Uterus (tissue), 4 donors: Measurements from ENCODE around the gene SSBP2. TPM values are rescaled to one million over a fixed set of nuclear protein-coding genes. Genes with fewer than 3 reads are reported as not detected.

ENCODE experiments used
- DNase-seq, 2 donors: peaks; one replicate each; pipeline ENCODE4 v3.0.0-alpha.2; 2019 to 2020
- H3K27ac ChIP-seq, 2 donors: fragments of 200-600 bp; sonication (generic); 1 replicate in 1 of 2; 2 replicates in 1 of 2; pipeline ENCODE4 v1.5.1; 2016 to 2018
- H3K27me3 ChIP-seq, 2 donors: fragments of 200-600 bp; sonication (generic); one replicate each; pipeline ENCODE4 v1.5.1; 2018 to 2019; ENCODE audit warnings: control low read depth in 1 of 2
- H3K36me3 ChIP-seq, 2 donors: fragments of 200-600 bp; sonication (generic); one replicate each; pipeline ENCODE4 v1.5.1; 2019; ENCODE audit warnings: control low read depth in 1 of 2
- H3K4me1 ChIP-seq, 2 donors: fragments of 200-600 bp; sonication (generic); one replicate each; pipeline ENCODE4 v1.5.1; 2018 to 2019; ENCODE audit warnings: control low read depth in 1 of 2
- H3K4me3 ChIP-seq, 2 donors: fragments of 200-600 bp; sonication (generic); 1 replicate in 1 of 2; 2 replicates in 1 of 2; pipeline ENCODE4 v1.5.1; 2018 to 2019; ENCODE audit warnings: mild to moderate bottlenecking in 1 of 2
- H3K9me3 ChIP-seq, 2 donors: fragments of 200-600 bp; sonication (generic); one replicate each; pipeline ENCODE4 v1.5.1; 2019; ENCODE audit warnings: control low read depth in 1 of 2
- POLR2A ChIP-seq, 2 donors: fragments of 450-650 bp; IDR thresholded peaks; one replicate each; pipeline ENCODE4 v1.6.1; 2016; ENCODE audit warnings: antibody characterized with exemption in 2 of 2, mild to moderate bottlenecking in 1 of 2, moderate library complexity in 1 of 2
- intact Hi-C: fragments of 100-400 bp; cut with DNase I; formaldehyde crosslinking; loops from one replicate; pipeline ENCODE4 v1.15.1; 2023; ENCODE audit warnings: low total_unique reads
- total RNA-seq, 4 donors: library from RNA; depleted of rRNA in 3 of 4; stranded (reverse); fragments of >200 nt in 3 of 4; gene quantifications; one replicate each; pipeline versions ENCODE4 v1.1.0 to v1.2.4, GENCODE V29; 2014 to 2023
- TF ChIP-seq, protein P1 (sequence below), 4 experiments: fragments of 200-600 bp in 2 of 4; fragments of 450-650 bp in 2 of 4; sonication (generic) in 2 of 4; IDR thresholded peaks; one replicate each; pipeline ENCODE4 v1.5.1; 2016 to 2019; ENCODE audit warnings: antibody characterized with exemption in 4 of 4, mild to moderate bottlenecking in 2 of 4, moderate library complexity in 1 of 4
- donor health status: DM: yes; HTN: yes; CAD: no.

Gene SSBP2
- total RNA-seq, 4 donors from 2014 or later, result 22.0 to 204 (median 90.9) TPM

DNA sequence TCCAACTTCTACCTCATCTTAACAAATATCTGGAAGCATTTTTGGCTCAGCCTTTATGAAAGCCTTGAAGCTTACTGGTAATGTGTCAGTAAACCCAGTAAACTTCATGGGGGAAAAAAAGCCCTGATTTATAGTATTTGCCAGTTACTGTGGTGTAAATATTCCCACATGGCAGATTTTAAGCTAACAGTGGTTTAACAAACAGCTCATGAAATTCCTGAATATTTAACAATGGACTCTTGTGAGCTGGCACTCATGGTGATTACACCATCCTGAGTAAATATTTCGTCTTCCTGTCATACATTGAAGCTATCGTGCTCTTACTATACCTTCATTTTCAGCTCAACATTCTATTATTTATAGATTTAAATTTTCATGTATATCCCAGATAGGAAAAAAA lies 300.0 kb downstream of the SSBP2 start:
- no peaks in the 10 kb centered on the region for H3K27me3 ChIP-seq
- intact Hi-C loops, result no loop called here
- no peaks in the 10 kb centered on the region for H3K4me1 ChIP-seq
- H3K9me3 ChIP-seq, result no peaks in the 10 kb centered on the region
- H3K27ac ChIP-seq, result no peak overlapping the region
- TF ChIP-seq, protein P1, sequence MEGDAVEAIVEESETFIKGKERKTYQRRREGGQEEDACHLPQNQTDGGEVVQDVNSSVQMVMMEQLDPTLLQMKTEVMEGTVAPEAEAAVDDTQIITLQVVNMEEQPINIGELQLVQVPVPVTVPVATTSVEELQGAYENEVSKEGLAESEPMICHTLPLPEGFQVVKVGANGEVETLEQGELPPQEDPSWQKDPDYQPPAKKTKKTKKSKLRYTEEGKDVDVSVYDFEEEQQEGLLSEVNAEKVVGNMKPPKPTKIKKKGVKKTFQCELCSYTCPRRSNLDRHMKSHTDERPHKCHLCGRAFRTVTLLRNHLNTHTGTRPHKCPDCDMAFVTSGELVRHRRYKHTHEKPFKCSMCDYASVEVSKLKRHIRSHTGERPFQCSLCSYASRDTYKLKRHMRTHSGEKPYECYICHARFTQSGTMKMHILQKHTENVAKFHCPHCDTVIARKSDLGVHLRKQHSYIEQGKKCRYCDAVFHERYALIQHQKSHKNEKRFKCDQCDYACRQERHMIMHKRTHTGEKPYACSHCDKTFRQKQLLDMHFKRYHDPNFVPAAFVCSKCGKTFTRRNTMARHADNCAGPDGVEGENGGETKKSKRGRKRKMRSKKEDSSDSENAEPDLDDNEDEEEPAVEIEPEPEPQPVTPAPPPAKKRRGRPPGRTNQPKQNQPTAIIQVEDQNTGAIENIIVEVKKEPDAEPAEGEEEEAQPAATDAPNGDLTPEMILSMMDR (IDR thresholded peaks at IDR 0.05), result no peak
- no peak for TF ChIP-seq POLR2A (IDR thresholded peaks at IDR 0.05)
- no peak for DNase-seq
- no peaks in the 10 kb centered on the region for H3K36me3 ChIP-seq
- H3K4me3 ChIP-seq, result no peak overlapping the region

DNA sequence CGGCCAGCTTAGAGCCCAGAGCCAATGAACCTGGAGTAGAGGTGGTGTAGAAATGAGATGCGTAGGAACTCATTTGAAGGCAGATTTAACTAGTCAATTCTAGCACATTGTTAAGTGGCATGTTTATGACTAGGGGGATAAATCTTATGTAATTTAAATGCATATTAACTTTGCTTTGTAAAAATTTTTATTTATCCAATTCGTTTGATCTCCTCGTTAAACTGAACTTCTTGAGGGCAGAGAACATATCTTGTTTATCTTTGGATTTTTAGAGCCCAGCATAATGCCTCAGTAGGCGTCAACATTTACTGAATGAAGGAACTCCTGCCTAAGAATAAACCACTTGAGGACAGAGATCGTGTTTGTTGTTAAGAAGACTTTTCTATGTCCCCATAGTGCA lies 315.9 kb downstream of the SSBP2 start:
- TF ChIP-seq, protein P1 (IDR thresholded peaks at IDR 0.05), result no peak
- no peak for TF ChIP-seq POLR2A (IDR thresholded peaks at IDR 0.05)

DNA sequence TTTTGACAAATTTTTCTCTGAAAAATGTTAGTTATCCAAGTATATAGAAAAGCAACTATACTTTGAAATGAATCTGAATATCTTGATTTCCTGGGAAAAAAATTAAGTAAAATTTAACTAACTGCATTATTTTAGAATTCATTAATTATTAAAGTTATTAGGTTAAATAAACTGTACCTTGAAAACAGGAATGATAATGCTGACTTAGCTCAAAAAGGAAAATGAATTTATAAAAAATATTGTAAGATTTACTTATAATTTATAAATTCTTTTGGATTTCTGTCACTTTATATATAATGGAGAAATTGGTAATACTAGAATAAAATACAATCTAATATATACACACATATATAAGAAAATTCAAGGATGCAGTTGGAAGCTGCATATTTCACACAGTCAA lies 320.9 kb downstream of the SSBP2 start:
- Histone ChIP-seq H3K4me3 (no peak overlapping the region), H3K36me3 (no peaks in the 10 kb centered on the region), H3K27me3 (no peaks in the 10 kb centered on the region), H3K27ac (no peak overlapping the region), H3K4me1 (peaks cover 3 to 4% of the 10 kb centered on the region in 2 donors), H3K9me3 (no peaks in the 10 kb centered on the region)
- no peak for DNase-seq
- TF ChIP-seq, protein P1 (IDR thresholded peaks at IDR 0.05), result no peak
- no peak for TF ChIP-seq POLR2A (IDR thresholded peaks at IDR 0.05)
- intact Hi-C loops, result no loop called here

More for the DNA sequence above, 315.9 kb downstream of the SSBP2 start:
- no peak for DNase-seq
- Histone ChIP-seq H3K9me3 (no peaks in the 10 kb centered on the region), H3K27me3 (no peaks in the 10 kb centered on the region), H3K4me1 (no peaks in the 10 kb centered on the region), H3K36me3 (no peaks in the 10 kb centered on the region), H3K27ac (no peak overlapping the region), H3K4me3 (no peak overlapping the region)
- intact Hi-C loops, result no loop called here

DNA sequence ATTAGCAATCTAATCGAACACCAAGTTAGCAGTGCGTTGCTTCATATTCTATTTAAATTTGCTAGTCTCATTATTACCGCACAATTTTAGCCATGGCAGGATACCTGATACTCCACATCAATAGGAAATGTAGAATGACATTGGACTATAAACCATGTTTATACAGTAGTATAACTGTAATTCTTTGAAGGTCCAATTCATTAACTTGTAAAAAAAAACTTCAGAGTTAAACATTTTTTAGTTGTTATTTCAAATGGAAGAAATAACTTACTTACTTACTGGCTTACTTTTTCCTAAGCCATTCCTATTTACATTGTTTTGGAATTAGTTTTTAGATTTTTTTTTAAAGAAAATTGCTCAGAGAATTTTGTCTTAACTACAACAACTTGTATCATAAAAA lies 321.5 kb downstream of the SSBP2 start:
- Histone ChIP-seq H3K4me1 (peaks cover 3 to 4% of the 10 kb centered on the region in 2 donors), H3K36me3 (no peaks in the 10 kb centered on the region), H3K27ac (no peak overlapping the region), H3K27me3 (no peaks in the 10 kb centered on the region), H3K9me3 (no peaks in the 10 kb centered on the region), H3K4me3 (no peak overlapping the region)
- intact Hi-C loops, result no loop called here
- TF ChIP-seq, protein P1 (IDR thresholded peaks at IDR 0.05), result no peak
- no peak for TF ChIP-seq POLR2A (IDR thresholded peaks at IDR 0.05)
- no peak for DNase-seq

DNA sequence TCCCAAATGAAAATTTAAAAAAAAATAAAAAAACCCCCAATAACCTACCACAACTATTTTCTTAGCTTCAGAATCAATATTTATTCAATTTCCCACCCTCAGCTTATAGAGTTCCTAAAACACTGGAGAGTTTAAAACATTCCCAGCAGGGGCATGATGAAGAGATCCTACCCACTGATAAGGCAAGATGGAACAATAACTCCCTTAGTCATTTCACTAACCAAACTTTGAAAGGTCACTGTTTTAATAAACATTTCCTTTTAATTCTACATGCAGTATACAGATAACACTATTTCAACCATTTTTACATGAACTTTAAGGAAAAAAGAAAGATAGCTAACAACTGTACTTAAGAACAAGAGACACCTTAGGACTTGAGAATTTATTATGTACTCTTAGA lies 322.0 kb downstream of the SSBP2 start:
- no peaks in the 10 kb centered on the region for H3K9me3 ChIP-seq
- H3K4me1 ChIP-seq, result peaks cover 3 to 4% of the 10 kb centered on the region in 2 donors
- no peak overlapping the region for H3K4me3 ChIP-seq
- TF ChIP-seq, protein P1 (IDR thresholded peaks at IDR 0.05), result no peak
- no peak for TF ChIP-seq POLR2A (IDR thresholded peaks at IDR 0.05)
- no peaks in the 10 kb centered on the region for H3K27me3 ChIP-seq
- H3K36me3 ChIP-seq, result no peaks in the 10 kb centered on the region
- intact Hi-C loops, result no loop called here
- no peak overlapping the region for H3K27ac ChIP-seq
- DNase-seq, result no peak
